CD4-positive, alpha-beta T cell treated with Interferon gamma for 1 hour (primary cell): Measurements from ENCODE around the gene ATP1B1.
"Not testable (repeated sequence)": the region's sequence is repeated elsewhere in the genome, so short reads cannot be mapped to it uniquely, and the experiment has no call there.

Experiments used
- DNase-seq: peaks from one replicate; pipeline ENCODE4 v3.0.0-alpha.2; 2020

Gene ATP1B1

GRCh38 chr1:169118227-169118626 is 11.7 kb downstream of the ATP1B1 start:
- DNase-seq = no peak

GRCh38 chr1:169119405-169119804 is 12.9 kb downstream of the ATP1B1 start:
- DNase-seq = no peak

- DNase-seq = no peak
These were observed 13.6 kb downstream of the ATP1B1 start for GRCh38 chr1:169120066-169120465.

- no peak for DNase-seq
These were observed 14.8 kb downstream of the ATP1B1 start for GRCh38 chr1:169121146-169121923.

- DNase-seq = no peak
These were observed 16.5 kb downstream of the ATP1B1 start for GRCh38 chr1:169122976-169123375.

GRCh38 chr1:169124459-169124858 is 18.0 kb downstream of the ATP1B1 start:
- DNase-seq = no peak

GRCh38 chr1:169125597-169125996 is 19.1 kb downstream of the ATP1B1 start:
- not testable (repeated sequence) for DNase-seq

- DNase-seq = no peak
These were observed 19.8 kb downstream of the ATP1B1 start for GRCh38 chr1:169126335-169126734.

- no peak for DNase-seq
These were observed 20.8 kb downstream of the ATP1B1 start for GRCh38 chr1:169127305-169127704.

GRCh38 chr1:169128562-169128961 is 22.1 kb downstream of the ATP1B1 start:
- DNase-seq = no peak

GRCh38 chr1:169129109-169129784 is 22.8 kb downstream of the ATP1B1 start:
- DNase-seq = no peak

GRCh38 chr1:169130683-169131082 is 24.2 kb downstream of the ATP1B1 start:
- no peak for DNase-seq

GRCh38 chr1:169132512-169133227 is 26.2 kb downstream of the ATP1B1 start:
- DNase-seq = no peak

- DNase-seq = no peak
These were observed 26.7 kb downstream of the ATP1B1 start for GRCh38 chr1:169133228-169133576.

- DNase-seq = no peak
These were observed 27.5 kb downstream of the ATP1B1 start for GRCh38 chr1:169133801-169134502.

GRCh38 chr1:169137357-169137756 is 30.9 kb downstream of the ATP1B1 start:
- DNase-seq = no peak

- no peak for DNase-seq
These were observed 32.6 kb downstream of the ATP1B1 start for GRCh38 chr1:169138866-169139670.

GRCh38 chr1:169141356-169141755 is 34.9 kb downstream of the ATP1B1 start:
- no peak for DNase-seq

- DNase-seq = no peak
These were observed 35.6 kb downstream of the ATP1B1 start for GRCh38 chr1:169142129-169142528.

- no peak for DNase-seq
These were observed 36.9 kb downstream of the ATP1B1 start for GRCh38 chr1:169143346-169143745.

- no peak for DNase-seq
These were observed 37.5 kb downstream of the ATP1B1 start for GRCh38 chr1:169143984-169144383.

- no peak for DNase-seq
These were observed 38.6 kb downstream of the ATP1B1 start for GRCh38 chr1:169144941-169145626.
